Kasumi-1 (cell line): ENCODE measurements around the gene BANK1.
"Not testable (repeated sequence)": the region's sequence is repeated elsewhere in the genome, so short reads cannot be mapped to it uniquely, and the experiment has no call there.

Source experiments
- DNase-seq, 2 experiments: peaks; one replicate each; lab custom pipeline; 2025; lab: John Stamatoyannopoulos, UW

BANK1 gene

DNA sequence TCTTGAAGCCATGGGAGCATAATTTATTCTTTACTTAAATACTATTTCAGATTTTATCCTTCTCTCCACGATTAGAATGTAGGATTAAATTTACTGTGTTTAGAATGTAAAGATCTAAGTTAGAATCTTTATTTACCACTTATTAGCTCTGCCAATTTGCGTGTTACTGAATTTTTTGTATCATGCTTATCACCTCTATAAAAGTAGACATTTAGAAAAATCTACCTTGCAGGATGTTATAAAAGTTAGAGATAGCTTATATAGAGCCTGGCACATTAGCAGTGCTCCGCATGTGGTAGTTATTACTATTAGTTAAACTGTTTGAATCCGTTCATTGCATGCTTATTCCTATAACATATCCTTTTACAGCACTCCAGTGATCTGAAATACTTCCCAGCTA, 97.9 kb downstream of the BANK1 start:
- DNase-seq: no peak

DNA sequence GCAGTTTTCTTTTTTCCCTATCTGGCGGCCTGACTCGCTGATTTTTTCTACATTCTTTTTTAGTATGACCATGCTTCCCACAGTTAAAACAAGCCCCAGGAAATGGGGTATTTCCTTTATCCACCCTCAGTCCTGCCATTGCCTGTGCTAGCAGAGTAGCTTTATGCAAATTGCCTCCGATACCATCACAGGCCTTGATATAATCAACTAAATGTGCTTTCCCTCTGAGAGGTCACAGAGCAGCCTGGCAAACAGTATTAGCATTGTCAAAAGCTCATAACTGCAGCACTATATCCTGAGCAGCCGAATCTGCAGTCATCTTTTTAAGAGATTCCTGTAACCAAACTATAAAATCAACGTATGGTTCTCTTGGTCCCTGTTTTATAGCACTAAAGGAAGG, 115.0 kb downstream of the BANK1 start:
- DNase-seq: not testable (repeated sequence)

- DNase-seq: no peak
These were observed 120.3 kb downstream of the BANK1 start for GRCh38 chr4:101910786-101911373.

- DNase-seq: no peak
These were observed 121.1 kb downstream of the BANK1 start for GRCh38 chr4:101911616-101912015.

- no peak for DNase-seq
These were observed 124.2 kb downstream of the BANK1 start for GRCh38 chr4:101914761-101915160.

- no peak for DNase-seq
These were observed 128.9 kb downstream of the BANK1 start for GRCh38 chr4:101919373-101919977.

- no peak for DNase-seq
These were observed 130.8 kb downstream of the BANK1 start for GRCh38 chr4:101921370-101921769.

- DNase-seq: no peak
These were observed 141.1 kb downstream of the BANK1 start for GRCh38 chr4:101931619-101932018.

- DNase-seq: no peak
These were observed 143.3 kb downstream of the BANK1 start for GRCh38 chr4:101933855-101934254.

DNA sequence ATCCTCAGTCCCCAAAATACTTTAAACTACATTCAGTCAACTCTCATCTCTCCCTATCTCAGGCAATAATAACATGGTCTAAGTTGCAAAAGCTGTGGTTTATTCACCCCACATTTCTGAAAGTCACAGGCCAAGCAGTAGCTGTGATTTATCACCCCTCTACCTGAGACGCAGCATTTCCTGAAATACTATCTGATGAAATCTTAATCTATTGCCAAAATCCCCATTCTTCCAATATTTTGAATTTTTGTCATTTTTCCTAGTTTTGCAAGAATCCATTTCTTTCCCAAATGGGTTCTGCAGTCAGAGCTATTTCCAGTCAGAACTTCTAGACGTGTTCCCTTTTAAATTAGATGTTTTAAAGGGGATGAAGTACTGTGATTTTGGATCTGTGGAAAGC, 148.3 kb downstream of the BANK1 start:
- no peak for DNase-seq

DNA sequence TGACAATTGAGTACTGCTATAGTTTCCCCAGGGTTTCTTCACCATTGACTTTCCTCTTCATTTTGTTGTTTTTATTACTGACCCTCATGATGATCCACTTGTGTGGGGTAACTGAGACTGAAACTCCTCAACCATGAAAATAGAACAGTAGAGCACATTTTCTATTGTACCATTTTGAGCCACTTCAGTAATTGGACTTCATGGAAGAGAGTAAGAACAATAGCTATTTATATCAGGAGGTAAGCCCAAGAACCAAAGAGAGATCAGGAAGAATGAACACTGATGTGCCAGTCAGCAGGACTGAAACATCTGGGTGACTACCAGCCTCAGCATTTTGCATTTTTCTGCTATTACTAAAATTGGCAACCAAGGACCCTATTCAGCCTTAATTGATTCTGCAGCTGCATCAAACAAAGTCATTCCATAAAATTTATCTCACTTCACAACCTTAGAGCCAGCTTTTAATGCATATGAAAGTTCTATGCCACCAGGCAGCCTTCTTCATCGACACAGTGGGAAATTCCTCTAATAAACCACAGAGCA, 151.4 kb downstream of the BANK1 start:
- no peak for DNase-seq

DNA sequence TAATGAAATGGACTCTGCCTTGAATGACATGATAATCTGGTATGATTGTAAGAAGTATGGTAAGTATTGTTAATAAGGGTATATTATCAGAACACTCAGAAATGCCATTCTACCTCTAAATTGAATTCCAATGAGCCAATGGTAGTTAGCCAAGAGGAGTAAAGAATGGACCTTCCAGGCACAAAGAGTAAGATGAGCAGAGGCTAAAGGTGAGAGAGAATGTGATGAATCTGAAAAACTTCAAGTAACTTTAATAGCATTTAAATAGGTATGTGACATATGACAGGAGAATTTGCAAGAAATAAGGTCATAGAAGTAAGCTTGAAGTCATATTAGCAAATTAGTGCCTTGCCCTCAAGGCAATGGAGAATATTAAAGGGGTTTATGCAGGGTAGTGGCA, 152.4 kb downstream of the BANK1 start:
- DNase-seq: no peak

GRCh38 chr4:101944649-101945048, 154.1 kb downstream of the BANK1 start:
- no peak for DNase-seq

- no peak for DNase-seq
These were observed 157.5 kb downstream of the BANK1 start for GRCh38 chr4:101948055-101948454.

DNA sequence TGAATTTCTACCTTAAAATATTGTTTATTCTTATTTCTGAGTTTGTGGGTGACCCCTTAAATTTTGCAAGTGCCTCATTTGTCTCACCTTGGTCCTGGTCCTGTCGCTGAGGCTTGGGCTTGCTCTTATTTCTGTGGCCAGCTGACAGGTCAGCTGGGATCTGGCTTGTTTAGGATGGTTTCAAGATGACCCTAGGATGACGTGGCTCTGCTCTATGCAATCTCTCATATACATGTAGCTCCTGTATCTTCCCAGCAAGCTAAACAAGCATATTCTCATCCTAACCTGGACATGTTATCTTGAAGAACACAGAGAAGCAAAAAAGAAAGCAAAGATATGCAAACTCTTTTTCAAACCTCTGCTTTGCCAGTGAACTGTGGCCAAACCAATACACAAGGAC, 158.4 kb downstream of the BANK1 start:
- DNase-seq: no peak

- no peak for DNase-seq
These were observed 159.9 kb downstream of the BANK1 start for GRCh38 chr4:101950258-101950979.

- DNase-seq: no peak
These were observed 162.5 kb downstream of the BANK1 start for GRCh38 chr4:101952985-101953384.

- no peak for DNase-seq
These were observed 163.4 kb downstream of the BANK1 start for GRCh38 chr4:101953949-101954348.

- no peak for DNase-seq
These were observed 163.8 kb downstream of the BANK1 start for GRCh38 chr4:101954351-101954750.

DNA sequence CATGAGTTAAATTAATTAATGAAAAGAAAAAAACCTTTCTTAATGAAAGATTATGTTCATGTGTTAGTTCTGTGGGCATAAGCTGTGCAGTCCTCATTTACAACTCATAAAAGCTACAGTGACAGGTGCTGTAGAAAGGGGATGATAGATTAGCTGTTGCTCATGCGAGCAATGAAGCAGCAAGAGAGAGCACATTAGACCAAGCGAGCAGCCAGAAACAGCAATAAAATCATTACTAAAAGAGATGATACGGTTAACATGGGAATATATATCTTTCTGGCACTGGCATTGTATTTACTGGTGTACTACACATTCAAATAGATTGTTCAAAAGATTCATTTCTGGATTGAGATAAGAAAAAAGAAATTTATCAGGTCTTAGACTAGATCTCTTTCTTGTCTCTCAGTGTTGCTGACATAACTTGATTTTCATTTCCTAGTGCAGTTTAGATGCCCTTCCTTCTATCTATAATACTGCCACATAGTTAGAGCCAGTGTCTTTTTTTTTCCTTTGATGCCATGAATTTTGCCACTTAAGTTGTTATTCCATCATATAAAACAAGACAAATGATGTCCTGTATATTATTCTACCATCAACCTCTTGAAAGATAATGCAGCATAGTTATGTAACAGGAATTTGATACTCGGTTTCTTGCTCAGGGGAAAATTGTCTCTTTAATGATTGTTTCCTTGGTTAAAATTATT, 164.6 kb downstream of the BANK1 start:
- no peak for DNase-seq

DNA sequence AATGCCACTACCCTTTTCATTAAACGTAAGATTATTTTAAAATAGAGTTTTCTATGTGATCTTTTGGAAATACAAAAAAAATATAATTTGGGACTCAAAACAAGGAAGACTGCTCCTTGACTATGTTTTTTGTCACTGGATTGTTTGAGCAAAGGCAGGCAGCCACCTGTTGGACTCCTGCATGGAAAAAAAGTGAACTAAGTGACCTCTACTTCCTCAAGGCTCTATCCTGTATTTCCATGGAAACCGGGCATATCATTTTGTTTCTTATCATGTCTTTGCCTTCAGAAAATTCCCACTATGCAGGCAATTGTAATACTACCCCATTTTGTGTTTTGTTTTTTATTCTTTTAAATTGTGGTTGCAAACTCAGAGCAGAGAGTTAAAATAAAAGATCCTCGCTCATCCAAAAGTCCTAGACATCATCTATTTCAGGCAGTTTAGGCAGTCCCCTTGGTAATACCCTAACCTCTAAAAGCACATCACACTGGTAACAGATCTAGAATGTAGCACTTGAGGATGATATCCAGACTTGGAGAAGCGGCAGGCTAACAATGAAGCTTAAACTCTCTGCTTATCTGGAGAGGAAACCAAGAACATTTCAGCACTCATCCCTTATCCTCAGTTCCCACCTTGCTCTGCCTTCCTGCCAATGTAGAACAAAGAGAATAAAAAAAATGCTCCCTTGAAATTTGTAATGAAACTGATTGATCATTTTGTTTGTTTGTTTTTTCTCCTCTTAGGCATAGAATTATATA, 165.7 kb downstream of the BANK1 start:
- DNase-seq: no peak

DNA sequence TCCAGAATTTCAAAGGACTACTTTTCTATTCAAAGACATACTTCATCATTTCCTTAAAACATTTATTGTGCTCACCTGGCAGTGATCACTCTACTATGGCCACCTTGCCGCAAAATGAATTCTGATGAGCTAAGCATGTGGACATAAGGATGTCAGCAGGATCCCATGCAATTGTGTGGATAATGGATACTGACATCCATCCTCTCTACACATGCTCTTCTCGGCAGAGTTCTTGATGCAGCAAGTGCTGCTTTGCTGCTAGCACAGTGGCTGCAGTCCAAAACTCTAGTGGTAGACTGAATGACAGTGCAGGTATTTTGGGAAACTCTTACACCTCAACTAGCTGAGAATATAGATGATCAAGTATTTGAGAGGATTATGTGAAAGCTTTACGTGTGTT, 168.0 kb downstream of the BANK1 start:
- DNase-seq: no peak
